Endothelial cell of umbilical vein (primary cell): ENCODE measurements around the gene LHFPL2. TPM values are rescaled to one million over a fixed set of nuclear protein-coding genes. Genes with fewer than 3 reads are reported as not detected.

ENCODE experiments used
- BruUV-seq: library from RNA; stranded (reverse); fragments of 400-500 nt; replicated peaks from 2 replicates; lab custom pipeline; 2021; lab: Mats Ljungman, UMichigan
- CTCF ChIA-PET: fragments of 300-600, 350-600 bp; sonication (Branson Sonifier 250); formaldehyde crosslinking; loops from one replicate; lab custom pipeline; 2021; ENCODE audit warnings: antibody characterized with exemption, inconsistent platforms; lab: Charles Lee
- POLR2A ChIA-PET: fragments of 300-600, 350-600 bp; sonication (Branson Sonifier 250); formaldehyde crosslinking; loops from one replicate; lab custom pipeline; 2021; ENCODE audit warnings: antibody characterized with exemption, inconsistent platforms; lab: Charles Lee
- DNase-seq: peaks from one replicate; pipeline ENCODE4 v3.0.0-alpha.2; 2011; ENCODE audit warnings: low read depth, low spot score
- FAIRE-seq: peaks from 2 replicates; lab custom pipeline; 2011; peaks lifted over from hg19 to GRCh38; lab: Jason Lieb, UNC
- H2AFZ ChIP-seq: 2 replicates; pipeline ENCODE4 v1.6.0; 2012; ENCODE audit warnings: low read depth, low read length, control low read depth, inconsistent platforms
- H3K27ac ChIP-seq: 2 replicates; pipeline ENCODE4 v1.5.1; 2011; ENCODE audit warnings: low read depth, mild to moderate bottlenecking, control low read depth, low read length, moderate library complexity; ENCODE audit not compliant: insufficient read depth
- H3K27me3 ChIP-seq, 2 experiments: 2 replicates each; pipeline versions ENCODE4 v1.6.0 to v1.6.1; 2011; ENCODE audit warnings: low read length in 2 of 2, mixed read lengths in 1 of 2; ENCODE audit not compliant: control insufficient read depth in 2 of 2, insufficient read depth in 2 of 2
- H3K36me3 ChIP-seq, 2 experiments: 2 replicates in 1 of 2; 3 replicates in 1 of 2; pipeline ENCODE4 v1.5.1; 2011; ENCODE audit warnings: low read length in 2 of 2, mild to moderate bottlenecking in 1 of 2, moderate library complexity in 1 of 2; ENCODE audit not compliant: control insufficient read depth in 2 of 2, insufficient read depth in 2 of 2; ENCODE audit errors: extremely low read depth in 1 of 2
- H3K4me1 ChIP-seq: 3 replicates; pipeline ENCODE4 v1.5.1; 2011; ENCODE audit warnings: mild to moderate bottlenecking, low read length; ENCODE audit not compliant: control insufficient read depth, insufficient read depth; ENCODE audit errors: extremely low read depth
- H3K4me2 ChIP-seq: 2 replicates; pipeline ENCODE4 v1.6.1; 2011; ENCODE audit warnings: low read length, control low read depth, mixed read lengths; ENCODE audit not compliant: insufficient read depth
- H3K4me3 ChIP-seq, 3 experiments: fragments of 200-600 bp in 1 of 3; sonication (generic), shearing (Covaris generic) in 1 of 3; replicated peaks in 1 of 3; 2 replicates each; pipeline ENCODE4 v1.5.1; 2011 to 2016; ENCODE audit warnings: control low read depth in 3 of 3, low read length in 3 of 3, mild to moderate bottlenecking in 2 of 3, inconsistent platforms in 1 of 3, low read depth in 1 of 3, moderate library complexity in 1 of 3; ENCODE audit not compliant: insufficient read depth in 1 of 3
- H3K79me2 ChIP-seq: 2 replicates; pipeline ENCODE4 v1.6.0; 2012; ENCODE audit warnings: low read length, inconsistent platforms; ENCODE audit not compliant: control insufficient read depth, insufficient read depth
- H3K9ac ChIP-seq: replicated peaks from 2 replicates; pipeline ENCODE3; 2011; ENCODE audit warnings: low read length, control low read depth; ENCODE audit not compliant: insufficient read depth; ENCODE audit errors: extremely low read depth
- H3K9me1 ChIP-seq: replicated peaks from 3 replicates; pipeline ENCODE4 v1.6.0; 2011; ENCODE audit warnings: mild to moderate bottlenecking, low read length; ENCODE audit not compliant: control insufficient read depth, insufficient read depth; ENCODE audit errors: extremely low read depth
- H3K9me3 ChIP-seq: replicated peaks from 2 replicates; pipeline ENCODE4 v1.5.1; 2012; ENCODE audit warnings: low read length, inconsistent platforms; ENCODE audit not compliant: control insufficient read depth, insufficient read depth
- H4K20me1 ChIP-seq: replicated peaks from 2 replicates; pipeline ENCODE3; 2011; ENCODE audit warnings: mild to moderate bottlenecking, low read length; ENCODE audit not compliant: control insufficient read depth, insufficient read depth; ENCODE audit errors: extremely low read depth
- FOS ChIP-seq: IDR thresholded peaks from 2 replicates; pipeline ENCODE4 v1.6.1; 2011; ENCODE audit warnings: mild to moderate bottlenecking, low read length, moderate library complexity, borderline replicate concordance; ENCODE audit not compliant: insufficient read depth
- MYC ChIP-seq: IDR thresholded peaks from one replicate; pipeline ENCODE4 v1.6.1; 2011; ENCODE audit warnings: mild to moderate bottlenecking, low read depth, low read length
- POLR2A ChIP-seq: IDR thresholded peaks from 2 replicates; pipeline ENCODE4 v1.6.1; 2012; ENCODE audit warnings: low read depth, mild to moderate bottlenecking, control low read depth, low read length
- dilution Hi-C: fragments of 300-500 bp; cut with MboI; formaldehyde crosslinking; loops from one replicate; pipeline ENCODE4 v1.15.0; 2019; ENCODE audit warnings: low sequenced_read_pairs; ENCODE audit not compliant: extremely low pct_ligation_motif_present
- intact Hi-C: fragments of 100-400 bp; cut with micrococcal nuclease; formaldehyde crosslinking; loops from one replicate; pipeline ENCODE4 v1.10.0; 2022
- polyA plus RNA-seq, 4 experiments: library from polyadenylated mRNA; depleted of rRNA in 3 of 4; stranded (reverse) in 3 of 4; unstranded in 1 of 4; fragments of >200 nt; gene quantifications; 2 replicates each; pipeline versions ENCODE4 v1.2.1 to v1.2.3, GENCODE V29; 2011 to 2012; ENCODE audit warnings: missing spikeins in 1 of 4
- total RNA-seq: library from RNA; stranded (reverse); gene quantifications from 2 replicates; pipeline ENCODE4 v1.2.3, GENCODE V29; 2021
- TF ChIP-seq, protein P1 (sequence below): IDR thresholded peaks from 2 replicates; pipeline ENCODE4 v1.6.1; 2011; ENCODE audit not compliant: insufficient read depth, insufficient read length
- TF ChIP-seq, protein P2 (sequence below), 2 donors: IDR thresholded peaks; 1 replicate in 1 of 2; 2 replicates in 1 of 2; pipeline ENCODE4 v1.5.1; 2011; ENCODE audit warnings: low read length in 2 of 2, mild to moderate bottlenecking in 2 of 2, moderate library complexity in 2 of 2, control low read depth in 1 of 2, inconsistent platforms in 1 of 2, low read depth in 1 of 2; ENCODE audit not compliant: insufficient read depth in 1 of 2; ENCODE audit errors: extremely low read depth in 1 of 2

Gene LHFPL2
- total and polyA plus RNA-seq, 2 donors (not counting 3 experiments of a cell fraction or from before 2014, with no cell fraction given) = 9.6 to 36.3 TPM

DNA sequence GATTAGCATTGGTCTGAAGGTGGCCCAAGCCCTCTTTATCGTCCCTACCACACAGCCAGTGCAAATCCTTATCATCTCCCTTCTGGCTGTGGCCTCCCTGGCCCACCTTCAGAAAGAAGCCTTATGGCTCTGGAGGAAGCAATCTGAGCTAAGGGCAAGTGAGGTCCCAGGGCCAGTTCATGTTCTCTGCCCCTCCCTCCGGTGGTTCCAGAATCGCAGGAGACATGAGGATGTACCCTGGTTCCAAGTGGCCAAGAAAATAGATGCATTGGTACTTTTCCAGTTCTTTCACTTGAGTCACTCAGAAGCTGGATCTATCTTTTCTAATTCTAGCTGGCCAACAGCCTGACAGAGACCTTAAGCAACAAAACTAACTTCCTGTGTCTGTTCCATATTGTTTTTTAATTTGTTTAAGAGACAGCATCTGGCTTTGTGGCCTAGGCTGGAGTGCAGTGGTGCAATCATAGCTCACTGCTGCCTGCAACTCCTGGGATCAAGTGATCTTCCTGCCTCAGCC is 60.7 kb downstream of the LHFPL2 start:
- peak; percentile 17 for DNase-seq

More for the DNA sequence above, 60.7 kb downstream of the LHFPL2 start:
- Histone ChIP-seq H3K4me1 (peaks cover 30% of the 10 kb centered on the region), H3K4me2 (no peak overlapping the region), H3K27ac (no peak overlapping the region), H3K79me2 (peaks cover 6% of the 10 kb centered on the region), H3K36me3 (no peaks in the 10 kb centered on the region), H3K4me3 (no peak overlapping the region), H4K20me1 (no peaks in the 10 kb centered on the region), H3K9ac (no peak overlapping the region), H3K27me3 (no peaks in the 10 kb centered on the region), H3K9me1 (no peaks in the 10 kb centered on the region), H3K9me3 (no peaks in the 10 kb centered on the region), H2AFZ (no peak overlapping the region)
- dilution Hi-C loops (no loop called here), intact Hi-C loops (no loop called here)
- TF ChIP-seq, protein P1, sequence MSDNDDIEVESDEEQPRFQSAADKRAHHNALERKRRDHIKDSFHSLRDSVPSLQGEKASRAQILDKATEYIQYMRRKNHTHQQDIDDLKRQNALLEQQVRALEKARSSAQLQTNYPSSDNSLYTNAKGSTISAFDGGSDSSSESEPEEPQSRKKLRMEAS = no peak
- TF ChIP-seq POLR2A (no peak), MYC (no peak), FOS (no peak)
- TF ChIP-seq, protein P2, sequence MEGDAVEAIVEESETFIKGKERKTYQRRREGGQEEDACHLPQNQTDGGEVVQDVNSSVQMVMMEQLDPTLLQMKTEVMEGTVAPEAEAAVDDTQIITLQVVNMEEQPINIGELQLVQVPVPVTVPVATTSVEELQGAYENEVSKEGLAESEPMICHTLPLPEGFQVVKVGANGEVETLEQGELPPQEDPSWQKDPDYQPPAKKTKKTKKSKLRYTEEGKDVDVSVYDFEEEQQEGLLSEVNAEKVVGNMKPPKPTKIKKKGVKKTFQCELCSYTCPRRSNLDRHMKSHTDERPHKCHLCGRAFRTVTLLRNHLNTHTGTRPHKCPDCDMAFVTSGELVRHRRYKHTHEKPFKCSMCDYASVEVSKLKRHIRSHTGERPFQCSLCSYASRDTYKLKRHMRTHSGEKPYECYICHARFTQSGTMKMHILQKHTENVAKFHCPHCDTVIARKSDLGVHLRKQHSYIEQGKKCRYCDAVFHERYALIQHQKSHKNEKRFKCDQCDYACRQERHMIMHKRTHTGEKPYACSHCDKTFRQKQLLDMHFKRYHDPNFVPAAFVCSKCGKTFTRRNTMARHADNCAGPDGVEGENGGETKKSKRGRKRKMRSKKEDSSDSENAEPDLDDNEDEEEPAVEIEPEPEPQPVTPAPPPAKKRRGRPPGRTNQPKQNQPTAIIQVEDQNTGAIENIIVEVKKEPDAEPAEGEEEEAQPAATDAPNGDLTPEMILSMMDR (IDR thresholded peaks at IDR 0.05; ENCODE audit: extremely low read depth in 1 of 2, insufficient read depth in 1 of 2, low read depth in 1 of 2, low read length in 2 of 2) = no peak
- no peak for FAIRE-seq
- CTCF ChIA-PET = interaction anchor here (0.7 to 1.4 kb wide), 5 partner anchors 15 to 120 kb away, joined by 3 to 4 read pairs (median 3); no protein-coding TSS in a partner anchor
- BruUV-seq = no TSS peak
- POLR2A ChIA-PET = no interaction called here
